NOMO-1 treated with dmso at 0.1 percent for 144 hours (cell line): Measurements from ENCODE around the gene FAT3.

ENCODE experiments used
- DNase-seq: peaks from one replicate; lab custom pipeline; 2025; ENCODE audit not compliant: unreplicated experiment; lab: John Stamatoyannopoulos, UW

The FAT3 gene

DNA sequence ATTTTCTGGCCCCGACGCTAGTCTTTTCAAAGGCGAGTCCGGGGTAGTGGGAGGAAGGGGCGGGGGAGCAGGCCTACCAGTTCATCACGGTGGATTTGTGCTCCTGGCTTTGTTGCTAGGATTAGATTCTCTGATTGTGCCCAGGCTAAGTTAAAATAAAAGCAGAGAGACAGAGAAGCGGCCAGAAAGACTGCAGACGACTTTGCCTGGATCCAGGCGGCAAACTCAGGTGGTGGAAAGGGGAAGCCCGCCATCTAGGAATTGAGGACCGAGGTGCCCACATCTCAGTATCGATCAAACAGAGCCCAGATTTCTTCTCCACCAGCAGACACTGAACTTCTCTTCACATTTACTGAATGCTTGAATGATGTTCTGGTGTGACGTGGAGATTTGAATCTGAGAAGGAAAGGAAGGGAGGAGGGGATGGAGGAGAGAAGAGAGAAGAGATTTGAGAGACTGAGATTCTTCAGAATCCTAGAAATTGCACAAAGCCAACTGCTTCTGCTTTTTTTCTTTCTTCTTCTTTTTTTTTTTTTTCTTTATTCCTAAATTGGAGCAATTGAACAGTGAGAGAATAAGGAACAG, 2.7 kb downstream of the FAT3 start:
- no peak for DNase-seq

DNA sequence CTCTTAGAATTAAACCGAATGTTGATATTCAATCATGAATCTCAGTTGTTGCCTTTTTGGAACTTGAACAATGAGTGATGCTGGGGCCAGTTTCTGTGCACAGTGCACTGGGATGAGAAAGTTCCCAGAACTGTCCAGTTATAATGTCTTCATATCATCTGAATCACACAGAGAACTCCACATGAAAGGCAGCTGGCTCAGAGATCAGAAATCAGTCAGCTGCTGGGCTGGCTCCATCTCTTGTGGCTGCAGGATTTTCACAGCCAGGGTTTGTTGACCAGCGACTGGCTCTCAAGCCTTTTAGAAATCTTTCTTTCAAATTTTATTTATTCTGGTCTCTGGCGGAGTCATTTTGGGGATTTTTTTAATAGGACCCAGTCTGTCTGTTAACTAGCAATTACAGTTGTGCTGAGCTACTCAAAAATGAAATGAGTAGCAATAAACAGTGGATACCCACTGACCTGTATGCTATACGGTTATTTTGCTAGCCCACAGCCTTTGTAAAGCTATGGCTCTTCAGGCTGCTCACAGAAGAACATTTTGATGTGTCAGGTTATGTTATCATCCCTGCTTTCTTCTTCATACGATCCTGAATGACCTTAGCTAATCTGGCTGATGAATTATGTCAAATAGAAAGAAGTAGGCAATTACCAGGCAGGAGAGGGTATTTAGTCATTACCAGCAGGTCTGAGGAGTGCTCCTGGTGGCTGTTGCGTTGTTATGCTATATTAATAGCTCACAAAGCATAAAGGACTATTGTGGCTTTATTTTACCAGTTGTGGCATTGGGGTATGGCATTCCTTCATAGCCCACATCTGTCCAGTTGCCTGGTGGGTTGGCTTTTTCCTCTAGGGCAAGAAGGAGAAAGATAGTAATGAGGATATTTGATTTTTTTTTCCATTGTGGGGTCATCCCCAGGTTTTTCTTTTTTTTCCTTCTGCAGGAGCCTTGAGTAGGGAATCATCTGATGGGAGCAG, 3.6 kb downstream of the FAT3 start:
- DNase-seq = no peak

DNA sequence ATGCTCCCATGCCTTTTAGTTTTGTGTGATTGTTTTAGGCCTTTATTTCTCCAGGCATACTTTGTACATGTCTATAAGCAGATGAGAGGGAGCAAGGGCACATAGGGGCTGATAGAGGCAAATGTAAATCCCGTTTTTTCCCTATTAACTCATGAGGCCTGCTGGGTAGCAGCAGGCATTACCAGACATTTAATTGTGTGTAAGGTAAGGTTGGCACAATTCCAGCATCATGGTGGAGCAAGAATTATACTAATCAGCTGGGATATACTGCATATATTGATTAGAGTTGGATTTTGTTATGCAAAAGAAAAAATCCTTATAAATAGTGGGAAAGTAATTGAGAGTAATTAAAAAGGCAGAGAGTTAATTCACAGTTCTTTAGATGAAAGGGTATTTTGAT, 12.2 kb downstream of the FAT3 start:
- DNase-seq = no peak

DNA sequence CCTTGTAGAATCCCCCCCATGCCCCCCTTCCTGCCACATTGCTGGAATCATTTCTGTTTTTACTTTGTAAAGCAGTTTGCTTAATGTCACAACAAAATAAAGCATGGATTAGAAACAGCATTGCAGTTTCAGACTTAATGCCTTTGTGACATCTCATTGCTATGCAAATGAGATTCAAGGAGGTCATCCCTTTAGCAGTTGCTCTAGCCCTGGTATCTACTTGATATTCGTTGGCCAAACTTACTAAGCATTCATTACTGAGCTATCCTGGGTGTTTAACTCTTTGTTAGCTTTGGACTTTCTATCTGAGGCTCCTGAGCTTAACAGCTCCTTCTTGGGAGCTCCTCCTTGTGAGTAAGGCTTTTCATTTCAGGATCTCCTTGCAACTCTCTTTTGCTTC, 16.3 kb downstream of the FAT3 start:
- DNase-seq = no peak

GRCh38 chr11:92245700-92246271, 21.2 kb downstream of the FAT3 start:
- no peak for DNase-seq

- no peak for DNase-seq
These were observed 22.0 kb downstream of the FAT3 start for GRCh38 chr11:92246630-92247029.

DNA sequence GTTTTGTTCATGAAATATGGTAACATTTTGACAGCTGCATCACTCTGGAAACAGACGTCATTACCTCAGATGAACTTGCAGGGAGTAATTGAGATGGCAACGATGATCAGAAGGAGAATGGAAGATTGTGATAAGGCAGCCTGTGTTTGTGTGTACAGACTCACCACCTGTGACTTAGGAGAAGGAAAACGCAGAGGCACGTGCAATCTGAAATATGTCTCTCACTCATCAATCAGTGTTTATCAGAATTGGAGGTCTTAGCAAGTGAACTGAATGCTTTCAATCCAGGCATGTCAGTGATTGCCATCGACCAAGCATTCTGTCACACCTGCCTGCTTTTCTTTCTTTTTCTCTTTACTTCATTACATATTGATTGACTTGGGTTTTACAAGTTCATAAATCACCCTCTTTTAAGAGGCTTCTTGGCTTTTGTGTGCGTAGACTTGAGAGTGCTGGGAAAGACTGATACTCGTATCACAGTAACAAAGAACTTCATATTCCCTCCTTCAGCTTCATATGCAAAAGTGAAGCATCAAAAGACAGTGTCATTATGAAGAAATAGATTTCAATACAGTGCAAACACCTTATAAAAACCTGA, 24.6 kb downstream of the FAT3 start:
- no peak for DNase-seq

GRCh38 chr11:92251980-92252379, 27.4 kb downstream of the FAT3 start:
- no peak for DNase-seq

DNA sequence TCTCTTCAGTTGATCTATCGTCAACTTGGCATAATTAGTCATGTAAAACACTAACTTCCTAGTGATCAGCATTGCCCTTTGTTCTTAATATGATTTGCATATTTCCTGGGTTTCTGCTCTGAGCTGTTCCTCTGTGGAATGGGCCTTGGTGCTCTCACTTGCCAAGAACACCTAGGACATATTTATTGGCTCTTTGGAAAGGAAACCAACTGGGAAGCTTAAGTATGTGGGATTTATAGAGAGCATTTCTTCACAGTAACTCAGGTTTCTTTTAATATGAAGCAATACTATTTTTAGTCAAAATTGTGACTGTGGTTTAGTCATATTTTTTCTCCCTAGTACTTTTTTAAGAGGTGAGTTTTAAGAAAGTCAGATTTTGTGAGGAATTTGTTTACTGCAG, 28.8 kb downstream of the FAT3 start:
- DNase-seq = no peak

DNA sequence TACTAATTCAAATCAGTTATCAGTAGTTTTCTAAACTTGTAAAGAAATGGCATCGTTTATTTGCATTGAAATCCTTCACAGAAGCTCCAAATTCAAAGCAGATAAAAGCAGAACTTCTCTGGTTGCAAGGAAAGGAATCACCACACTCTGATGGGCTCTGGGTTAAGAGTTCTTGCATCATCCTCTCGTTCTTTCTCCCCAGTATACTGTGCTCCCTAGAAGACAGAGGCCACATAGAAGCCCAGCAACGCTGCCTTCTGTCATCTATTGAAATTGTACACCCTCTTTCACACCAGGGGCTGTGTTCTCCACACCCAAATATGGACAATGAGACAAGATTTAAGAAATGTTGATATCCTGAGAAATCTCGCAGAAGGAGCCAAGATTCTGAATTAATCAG, 29.3 kb downstream of the FAT3 start:
- DNase-seq = no peak

GRCh38 chr11:92257536-92257935, 32.9 kb downstream of the FAT3 start:
- DNase-seq = no peak

DNA sequence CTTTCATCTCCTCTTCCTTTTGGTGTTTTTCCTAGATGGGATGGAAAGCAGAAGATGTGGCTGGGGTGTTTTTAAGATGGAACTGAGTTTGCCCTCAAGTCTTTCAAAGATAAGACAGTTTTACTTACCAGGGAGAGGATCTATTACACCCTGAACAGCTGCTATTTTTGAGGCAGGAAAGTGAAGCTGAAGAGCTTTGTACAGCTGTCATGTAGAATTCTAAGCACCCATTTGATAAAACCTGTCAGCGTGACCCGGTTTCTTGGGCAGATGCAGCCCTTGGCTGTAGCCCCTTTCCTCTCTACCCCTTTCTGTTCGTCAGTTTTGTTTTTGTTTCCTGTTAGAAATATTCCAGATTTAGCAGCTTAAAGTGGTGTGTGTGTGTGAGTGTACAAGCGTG, 35.2 kb downstream of the FAT3 start:
- DNase-seq = no peak

DNA sequence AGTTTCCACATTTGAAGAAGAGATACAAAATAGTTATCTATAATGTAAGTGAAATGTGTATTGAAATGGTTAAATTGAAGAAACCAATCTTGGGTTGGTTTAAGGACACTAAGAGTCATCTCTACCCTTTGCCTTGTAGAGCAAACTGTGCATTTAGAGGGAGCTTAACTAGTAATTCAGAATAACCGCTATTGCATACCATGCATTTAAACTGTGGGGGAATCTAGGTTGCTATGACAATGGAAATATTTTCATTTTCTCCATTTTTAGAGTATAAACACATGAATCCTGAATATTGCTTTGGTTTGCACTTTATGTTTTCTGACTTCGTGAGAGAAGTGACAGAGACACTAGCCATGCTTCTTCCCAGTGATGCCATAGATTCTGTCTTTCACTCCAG, 39.7 kb downstream of the FAT3 start:
- no peak for DNase-seq

DNA sequence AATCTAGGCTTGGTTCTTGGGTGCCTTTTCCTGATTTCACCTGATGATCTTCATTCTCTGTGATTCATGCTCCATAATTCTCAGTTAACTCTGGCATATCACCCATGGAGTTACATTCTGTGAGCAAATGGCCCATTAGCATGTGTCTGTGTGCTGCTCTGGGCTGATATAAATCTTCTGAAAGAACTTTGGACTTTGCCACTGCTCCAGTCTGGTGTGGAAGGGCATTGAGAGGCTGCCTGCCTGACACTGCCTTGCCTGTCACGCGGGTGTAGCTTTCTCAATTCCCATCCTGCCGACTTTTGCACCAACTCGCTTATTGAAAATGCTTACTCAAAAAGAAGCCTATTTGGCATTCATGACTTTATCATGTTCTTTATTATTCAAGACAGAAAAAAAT, 42.2 kb downstream of the FAT3 start:
- no peak for DNase-seq

DNA sequence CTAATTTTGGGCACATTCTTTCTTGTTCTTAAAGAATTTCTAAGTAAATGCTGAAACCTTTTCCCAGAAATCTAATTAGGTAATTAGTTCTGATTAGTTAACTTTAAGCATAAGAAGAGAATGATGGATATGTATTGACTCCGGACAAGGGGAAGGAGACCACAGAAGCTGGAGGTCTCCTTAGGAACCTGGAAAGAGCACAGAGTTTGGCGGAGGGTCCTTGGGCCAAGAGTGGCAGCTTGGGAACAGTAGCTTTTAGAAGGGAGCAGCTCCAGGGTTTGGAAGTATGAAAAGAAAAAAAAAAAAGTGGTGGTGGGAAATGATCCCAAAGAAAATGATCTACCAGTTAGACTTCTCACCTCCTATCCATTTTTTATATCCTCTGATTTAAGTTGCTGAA, 42.7 kb downstream of the FAT3 start:
- no peak for DNase-seq

- no peak for DNase-seq
These were observed 43.4 kb downstream of the FAT3 start for GRCh38 chr11:92267968-92268367.

DNA sequence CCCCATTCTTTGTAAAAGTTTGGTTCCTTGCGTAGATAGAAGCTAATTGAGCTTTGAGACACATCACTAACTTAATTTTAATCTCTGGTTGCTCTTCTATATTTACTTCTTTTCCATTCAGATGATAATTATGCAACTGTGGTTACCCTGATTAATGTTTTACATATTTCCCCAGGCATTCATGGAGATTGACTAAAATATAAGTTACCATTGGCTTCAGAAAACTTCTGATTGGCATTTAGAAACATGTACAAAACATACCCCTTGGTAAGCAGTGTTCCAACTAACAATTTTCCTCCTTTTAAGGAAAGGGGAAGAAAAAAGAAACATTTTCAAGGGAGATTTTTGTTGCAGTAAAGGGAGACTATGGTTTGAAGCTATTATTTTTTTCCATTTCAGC, 43.9 kb downstream of the FAT3 start:
- no peak for DNase-seq

DNA sequence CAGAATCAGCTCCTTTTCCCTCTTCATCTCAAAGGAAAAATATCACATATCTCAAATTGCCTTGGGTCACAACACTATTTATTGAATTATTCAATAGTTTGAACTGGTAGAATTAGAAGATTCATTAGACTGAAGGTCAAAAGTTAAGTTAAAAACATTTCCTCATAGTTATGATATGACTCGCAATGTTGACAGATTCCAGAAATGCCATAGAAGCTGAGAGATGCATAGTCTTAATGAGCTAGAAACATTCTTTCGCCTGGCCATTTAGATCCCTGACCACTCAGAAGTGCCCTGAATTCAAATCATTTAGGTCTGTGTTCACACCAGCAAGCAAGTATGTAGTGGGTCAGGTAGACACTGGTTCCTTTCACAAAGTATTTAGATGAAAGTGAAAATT, 44.4 kb downstream of the FAT3 start:
- no peak for DNase-seq

- no peak for DNase-seq
These were observed 45.2 kb downstream of the FAT3 start for GRCh38 chr11:92269841-92270240.

GRCh38 chr11:92272651-92273050, 48.0 kb downstream of the FAT3 start:
- no peak for DNase-seq
